HG03108 (cell line): ENCODE results near the gene TET3.
A peak's percentile ranks its signal among the peaks of the same experiment; 100 is the strongest.

Source experiments
- ATAC-seq: cut with Tn5 transposase; IDR thresholded peaks from one replicate; pipeline ENCODE4 v1.9.1; 2021; ENCODE audit warnings: moderate library complexity; ENCODE audit not compliant: unreplicated experiment

Gene TET3

GRCh38 chr2:73985308-73986084, 786 bp downstream of the TET3 start:
- peak; percentile 35 for ATAC-seq

- ATAC-seq, result no peak
Observed at GRCh38 chr2:73986085-73986681, 1.5 kb downstream of the TET3 start.

GRCh38 chr2:73987109-73987947, 2.6 kb downstream of the TET3 start:
- ATAC-seq, result no peak

- no peak for ATAC-seq
Observed at GRCh38 chr2:73987948-73988700, 3.4 kb downstream of the TET3 start.

GRCh38 chr2:73989972-73990371, 5.3 kb downstream of the TET3 start:
- no peak for ATAC-seq

GRCh38 chr2:73990531-73990930, 5.8 kb downstream of the TET3 start:
- no peak for ATAC-seq

GRCh38 chr2:73992036-73992435, 7.3 kb downstream of the TET3 start:
- no peak for ATAC-seq

GRCh38 chr2:73993376-73993775, 8.7 kb downstream of the TET3 start:
- no peak for ATAC-seq

GRCh38 chr2:73993778-73994177, 9.1 kb downstream of the TET3 start:
- ATAC-seq, result no peak

- ATAC-seq, result no peak
Observed at GRCh38 chr2:73994178-73994831, 9.6 kb downstream of the TET3 start.

- no peak for ATAC-seq
Observed at GRCh38 chr2:73995810-73996209, 11.1 kb downstream of the TET3 start.

GRCh38 chr2:73997813-73998212, 13.1 kb downstream of the TET3 start:
- no peak for ATAC-seq

GRCh38 chr2:73998451-73998850, 13.7 kb downstream of the TET3 start:
- ATAC-seq, result no peak

- no peak for ATAC-seq
Observed at GRCh38 chr2:73998933-73999332, 14.2 kb downstream of the TET3 start.

GRCh38 chr2:73999881-74000597, 15.3 kb downstream of the TET3 start:
- ATAC-seq, result no peak

GRCh38 chr2:74000666-74001065, 16.0 kb downstream of the TET3 start:
- no peak for ATAC-seq

GRCh38 chr2:74001121-74001520, 16.4 kb downstream of the TET3 start:
- ATAC-seq, result no peak

- ATAC-seq, result peak; percentile 39
Observed at GRCh38 chr2:74001781-74002504, 17.2 kb downstream of the TET3 start.
